Neural progenitor cell (in vitro differentiated cells): ENCODE measurements around the gene WWOX. TPM values are rescaled to one million over a fixed set of nuclear protein-coding genes. Genes with fewer than 3 reads are reported as not detected.
A peak's percentile ranks its signal among the peaks of the same experiment; 100 is the strongest.

Experiments used
- DNase-seq: peaks from one replicate; pipeline ENCODE4 v3.0.0-alpha.2; 2016; ENCODE audit warnings: low spot score
- H2AFZ ChIP-seq: fragments of 200-600 bp; sonication (generic); replicated peaks from 2 replicates; pipeline ENCODE4 v1.6.1; 2016; ENCODE audit warnings: antibody characterized with exemption
- H3F3A ChIP-seq: fragments of 200-600 bp; sonication (generic); 2 replicates; pipeline ENCODE4 v1.6.1; 2016; ENCODE audit warnings: antibody characterized with exemption, low read depth
- H3K27ac ChIP-seq: fragments of 200-600 bp; sonication (generic); 2 replicates; pipeline ENCODE4 v1.5.1; 2016; ENCODE audit warnings: mild to moderate bottlenecking
- H3K27me3 ChIP-seq: fragments of 200-600 bp; sonication (generic); 2 replicates; pipeline ENCODE4 v1.6.1; 2016; ENCODE audit warnings: mild to moderate bottlenecking, moderate library complexity
- H3K36me3 ChIP-seq: fragments of 200-600 bp; sonication (generic); 2 replicates; pipeline ENCODE4 v1.5.1; 2016
- H3K4me1 ChIP-seq: fragments of 200-600 bp; sonication (generic); 2 replicates; pipeline ENCODE4 v1.6.1; 2016; ENCODE audit warnings: mixed run types
- H3K4me2 ChIP-seq: fragments of 200-600 bp; sonication (generic); 2 replicates; pipeline ENCODE4 v1.6.1; 2016
- H3K4me3 ChIP-seq: fragments of 200-600 bp; sonication (generic); 2 replicates; pipeline ENCODE4 v1.5.1; 2016
- H3K79me2 ChIP-seq: fragments of 200-600 bp; sonication (generic); 2 replicates; pipeline ENCODE4 v1.6.1; 2016; ENCODE audit warnings: low read depth
- H3K9ac ChIP-seq: fragments of 200-600 bp; sonication (generic); 2 replicates; pipeline ENCODE4 v1.6.1; 2016
- H3K9me3 ChIP-seq: fragments of 200-600 bp; sonication (generic); 2 replicates; pipeline ENCODE4 v1.5.1; 2016; ENCODE audit warnings: low read depth
- H4K20me1 ChIP-seq: fragments of 200-600 bp; sonication (generic); 2 replicates; pipeline ENCODE4 v1.6.1; 2016; ENCODE audit warnings: low read depth
- H3K27ac Mint-ChIP-seq: 3 replicates; pipeline ENCODE4 v1.8.0; 2021; ENCODE audit warnings: mixed read lengths
- H3K27me3 Mint-ChIP-seq: 2 replicates; pipeline ENCODE4 v1.8.0; 2022; ENCODE audit warnings: low read depth, mild to moderate bottlenecking, inconsistent platforms, moderate library complexity, mixed read lengths; ENCODE audit not compliant: insufficient read depth
- H3K36me3 Mint-ChIP-seq: 3 replicates; pipeline ENCODE4 v1.8.0; 2021; ENCODE audit warnings: mixed read lengths
- H3K4me1 Mint-ChIP-seq: 3 replicates; pipeline ENCODE4 v1.8.0; 2021; ENCODE audit warnings: mixed read lengths
- H3K4me3 Mint-ChIP-seq: 3 replicates; pipeline ENCODE4 v1.8.0; 2021; ENCODE audit warnings: mild to moderate bottlenecking, moderate library complexity, mixed read lengths
- H3K9me3 Mint-ChIP-seq: 3 replicates; pipeline ENCODE4 v1.8.0; 2020; ENCODE audit warnings: mixed read lengths
- EZH2 ChIP-seq: fragments of 200-600 bp; sonication (generic); IDR thresholded peaks from 2 replicates; pipeline ENCODE4 v1.6.1; 2017; ENCODE audit warnings: antibody characterized with exemption, mild to moderate bottlenecking, moderate library complexity
- EZH2phosphoT487 ChIP-seq: fragments of 200-600 bp; sonication (generic); IDR thresholded peaks from 2 replicates; pipeline ENCODE4 v1.6.1; 2017; ENCODE audit warnings: antibody characterized with exemption
- total RNA-seq: library from RNA; depleted of rRNA; stranded (reverse); fragments of >200 nt; gene quantifications from 2 replicates; pipeline ENCODE4 v1.2.3, GENCODE V29; 2015; ENCODE audit warnings: low replicate concordance
- TF ChIP-seq, protein P1 (sequence below): fragments of 200-600 bp; sonication (generic); IDR thresholded peaks from 2 replicates; pipeline ENCODE4 v1.5.1; 2017; ENCODE audit warnings: antibody characterized with exemption, mild to moderate bottlenecking

WWOX gene
- total RNA-seq, 1 donor from 2014 or later: 63.7 TPM

DNA sequence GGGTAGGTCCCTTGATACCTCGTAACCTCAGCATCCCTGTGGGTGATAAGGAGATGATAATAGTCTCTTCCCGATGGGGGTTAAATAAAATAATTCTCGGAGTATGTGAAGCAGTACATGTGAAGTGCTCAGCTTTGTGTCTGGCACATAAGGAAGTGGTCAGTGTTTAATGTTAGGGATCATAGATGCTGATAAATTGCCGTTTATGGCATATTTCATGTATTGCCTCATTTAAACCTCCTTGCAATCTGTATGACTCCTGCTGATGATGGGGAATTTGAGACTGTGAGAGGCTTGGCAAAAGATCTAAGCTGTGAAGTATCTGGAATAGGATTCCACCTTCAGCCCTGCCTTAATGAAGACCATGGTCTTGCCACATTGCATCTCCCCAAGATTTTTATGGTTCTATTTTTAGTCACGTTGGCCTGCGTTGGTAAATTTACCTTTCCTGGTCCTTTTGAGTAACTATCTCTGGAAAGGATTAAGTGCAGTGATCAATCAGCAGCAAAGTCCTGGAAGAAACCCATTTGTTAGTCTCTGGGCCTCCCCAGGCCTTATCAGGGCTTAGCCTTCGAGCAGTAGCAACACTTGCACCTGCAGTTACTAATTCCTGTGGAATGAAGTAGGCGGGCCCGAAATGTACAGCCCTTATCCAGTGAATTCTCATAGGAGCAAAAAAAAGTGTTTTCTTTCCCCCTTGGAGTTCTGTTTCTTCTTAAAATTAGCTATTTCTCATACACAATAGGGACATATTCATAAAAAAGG lies 144.9 kb downstream of the WWOX start:
- Histone ChIP-seq H3K9ac (no peak overlapping the region), H3K9me3 (no peaks in the 10 kb centered on the region), H3K4me2 (peak overlapping the region; percentile 16), H3F3A (no peaks in the 10 kb centered on the region), H3K27ac (no peak overlapping the region), H3K27me3 (no peaks in the 10 kb centered on the region), H3K4me3 (no peak overlapping the region), H2AFZ (no peak overlapping the region), H3K4me1 (peaks cover 28% of the 10 kb centered on the region), H3K36me3 (no peaks in the 10 kb centered on the region), H4K20me1 (no peaks in the 10 kb centered on the region), H3K79me2 (no peaks in the 10 kb centered on the region)
- DNase-seq: peak; percentile 24
- Mint-ChIP-seq H3K36me3 (peaks cover 4% of the 10 kb centered on the region), H3K27me3 (no peaks in the 10 kb centered on the region), H3K4me1 (peaks cover 8% of the 10 kb centered on the region), H3K27ac (no peak overlapping the region), H3K4me3 (no peak overlapping the region), H3K9me3 (peaks cover 3% of the 10 kb centered on the region)
- TF ChIP-seq EZH2: no peak
- TF ChIP-seq, protein P1, sequence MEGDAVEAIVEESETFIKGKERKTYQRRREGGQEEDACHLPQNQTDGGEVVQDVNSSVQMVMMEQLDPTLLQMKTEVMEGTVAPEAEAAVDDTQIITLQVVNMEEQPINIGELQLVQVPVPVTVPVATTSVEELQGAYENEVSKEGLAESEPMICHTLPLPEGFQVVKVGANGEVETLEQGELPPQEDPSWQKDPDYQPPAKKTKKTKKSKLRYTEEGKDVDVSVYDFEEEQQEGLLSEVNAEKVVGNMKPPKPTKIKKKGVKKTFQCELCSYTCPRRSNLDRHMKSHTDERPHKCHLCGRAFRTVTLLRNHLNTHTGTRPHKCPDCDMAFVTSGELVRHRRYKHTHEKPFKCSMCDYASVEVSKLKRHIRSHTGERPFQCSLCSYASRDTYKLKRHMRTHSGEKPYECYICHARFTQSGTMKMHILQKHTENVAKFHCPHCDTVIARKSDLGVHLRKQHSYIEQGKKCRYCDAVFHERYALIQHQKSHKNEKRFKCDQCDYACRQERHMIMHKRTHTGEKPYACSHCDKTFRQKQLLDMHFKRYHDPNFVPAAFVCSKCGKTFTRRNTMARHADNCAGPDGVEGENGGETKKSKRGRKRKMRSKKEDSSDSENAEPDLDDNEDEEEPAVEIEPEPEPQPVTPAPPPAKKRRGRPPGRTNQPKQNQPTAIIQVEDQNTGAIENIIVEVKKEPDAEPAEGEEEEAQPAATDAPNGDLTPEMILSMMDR: no peak

DNA sequence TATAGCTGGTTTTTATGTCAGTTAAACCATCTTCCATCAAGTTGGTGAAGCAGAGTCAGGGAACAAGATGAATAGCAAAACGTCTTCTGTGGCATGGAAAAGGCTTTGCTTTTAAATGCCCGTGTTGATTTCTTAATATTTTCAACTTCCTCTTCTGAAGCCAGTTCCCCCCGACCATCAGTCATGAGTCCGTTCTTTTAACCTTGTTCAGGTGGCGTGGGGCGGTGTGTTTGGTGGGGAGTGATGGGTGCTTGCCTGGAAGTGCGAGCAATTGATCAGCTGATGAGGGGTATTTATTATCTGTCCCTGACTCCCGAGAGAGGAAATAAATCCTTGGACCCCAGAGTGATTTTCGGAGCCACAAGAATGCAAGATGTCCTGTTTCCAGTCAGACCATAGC lies 147.1 kb downstream of the WWOX start:
- Mint-ChIP-seq H3K27me3 (no peaks in the 10 kb centered on the region), H3K9me3 (peaks cover 3% of the 10 kb centered on the region), H3K4me3 (no peak overlapping the region), H3K4me1 (peaks cover 9% of the 10 kb centered on the region), H3K27ac (no peak overlapping the region), H3K36me3 (peaks cover 4% of the 10 kb centered on the region)
- Histone ChIP-seq H4K20me1 (no peaks in the 10 kb centered on the region), H3K4me2 (no peak overlapping the region), H3K27me3 (no peaks in the 10 kb centered on the region), H3K36me3 (no peaks in the 10 kb centered on the region), H3K9me3 (no peaks in the 10 kb centered on the region), H3K4me3 (no peak overlapping the region), H2AFZ (no peak overlapping the region), H3K9ac (no peak overlapping the region), H3K79me2 (no peaks in the 10 kb centered on the region), H3K27ac (no peak overlapping the region), H3F3A (no peaks in the 10 kb centered on the region), H3K4me1 (peaks cover 32% of the 10 kb centered on the region)
- DNase-seq: no peak
- TF ChIP-seq, protein P1: no peak
- TF ChIP-seq EZH2 (no peak), EZH2phosphoT487 (no peak)

DNA sequence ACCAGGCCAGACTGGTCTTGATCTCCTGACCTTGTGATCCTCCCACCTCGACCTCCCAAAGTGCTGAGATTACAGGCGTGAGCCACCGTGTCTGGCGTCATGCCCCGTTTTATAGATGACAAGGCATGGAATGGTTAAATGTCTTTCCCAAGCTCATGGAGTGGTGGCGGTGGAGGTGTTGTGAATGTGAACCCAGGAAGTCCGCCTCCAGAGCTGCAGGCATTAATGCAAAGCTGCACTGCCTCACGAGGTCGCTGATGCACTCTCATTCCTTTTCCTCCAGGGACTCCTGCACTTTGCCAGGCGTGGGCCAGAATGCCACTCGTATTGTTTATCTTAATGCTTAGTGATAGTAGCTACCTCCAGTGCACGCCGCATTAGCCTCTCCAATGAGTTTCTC lies 149.6 kb downstream of the WWOX start:
- Histone ChIP-seq H4K20me1 (no peaks in the 10 kb centered on the region), H3K4me3 (no peak overlapping the region), H2AFZ (no peak overlapping the region), H3K4me1 (peaks cover 30% of the 10 kb centered on the region), H3K4me2 (no peak overlapping the region), H3K9ac (no peak overlapping the region), H3K27ac (no peak overlapping the region), H3K27me3 (no peaks in the 10 kb centered on the region), H3K9me3 (no peaks in the 10 kb centered on the region), H3K36me3 (no peaks in the 10 kb centered on the region), H3K79me2 (no peaks in the 10 kb centered on the region), H3F3A (no peaks in the 10 kb centered on the region)
- H3K27me3 Mint-ChIP-seq: no peaks in the 10 kb centered on the region
- peaks cover 9% of the 10 kb centered on the region for H3K4me1 Mint-ChIP-seq
- TF ChIP-seq EZH2phosphoT487 (no peak), EZH2 (no peak)
- TF ChIP-seq, protein P1: peak; percentile 59
- peaks cover 4% of the 10 kb centered on the region for H3K36me3 Mint-ChIP-seq
- H3K9me3 Mint-ChIP-seq: peaks cover 3% of the 10 kb centered on the region
- peak; percentile 73 for DNase-seq
- H3K27ac Mint-ChIP-seq: peak overlapping the region; percentile 65
- H3K4me3 Mint-ChIP-seq: no peak overlapping the region
